ENCODE data around the gene ANXA4.

DNA sequence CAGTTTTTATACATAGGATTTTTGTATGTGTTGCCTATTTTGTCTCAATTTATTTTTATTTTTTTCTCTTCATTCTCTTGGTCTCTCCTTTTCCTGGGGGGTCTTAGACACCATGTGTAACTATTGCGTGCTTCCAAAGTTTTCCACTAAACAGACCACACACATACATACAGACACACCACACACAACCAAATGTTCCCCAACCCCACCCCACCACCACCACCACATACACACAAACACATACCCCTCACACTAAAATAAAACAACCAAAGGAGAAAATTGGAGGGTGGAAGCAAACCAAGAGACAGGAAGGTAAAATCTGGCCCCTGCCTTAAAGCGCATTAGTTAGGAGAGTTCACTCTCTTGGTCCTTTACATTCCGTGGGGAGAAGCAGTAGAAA, 30.0 kb upstream of the ANXA4 start:
- TF ChIP-seq CTCF (IDR thresholded peaks at IDR 0.05) (no peak), POLR2AphosphoS5 (IDR thresholded peaks at IDR 0.05) (no peak), POLR2A (IDR thresholded peaks at IDR 0.05) (no peak), EP300 (IDR thresholded peaks at IDR 0.05) (no peak)
